GM06990 (cell line): ENCODE results near the gene LRR1.
"Not testable (repeated sequence)": the region's sequence is repeated elsewhere in the genome, so short reads cannot be mapped to it uniquely, and the experiment has no call there.

Source experiments
- DNase-seq: peaks from one replicate; pipeline ENCODE4 v3.0.0-alpha.2; 2011; ENCODE audit not compliant: insufficient read length; ENCODE audit errors: extremely low read depth
- H3K27me3 ChIP-seq: replicated peaks from 2 replicates; pipeline ENCODE4 v1.6.0; 2011; ENCODE audit warnings: low read length; ENCODE audit not compliant: control insufficient read depth, insufficient read depth
- H3K36me3 ChIP-seq: 2 replicates; pipeline ENCODE4 v1.5.1; 2011; ENCODE audit warnings: low read length; ENCODE audit not compliant: control insufficient read depth, insufficient read depth
- H3K4me3 ChIP-seq: replicated peaks from 2 replicates; pipeline ENCODE4 v1.5.1; 2011; ENCODE audit warnings: low read depth, mild to moderate bottlenecking, control low read depth, low read length
- CTCF ChIP-seq: IDR thresholded peaks from 2 replicates; pipeline ENCODE4 v1.5.1; 2011; ENCODE audit warnings: low read length, control low read depth, mild to moderate bottlenecking, inconsistent platforms; ENCODE audit not compliant: insufficient read depth, poor library complexity, severe bottlenecking

The LRR1 gene

GRCh38 chr14:49612671-49613070, 13.9 kb downstream of the LRR1 start:
- TF ChIP-seq CTCF = no peak

GRCh38 chr14:49614196-49614595, 15.5 kb downstream of the LRR1 start:
- Histone ChIP-seq H3K36me3 (peaks cover 3% of the 10 kb centered on the region), H3K4me3 (no peak overlapping the region), H3K27me3 (no peaks in the 10 kb centered on the region)
- no peak for DNase-seq
- no peak for TF ChIP-seq CTCF

More at GRCh38 chr14:49612671-49613070, 13.9 kb downstream of the LRR1 start:
- no peak for DNase-seq
- Histone ChIP-seq H3K27me3 (no peaks in the 10 kb centered on the region), H3K4me3 (no peak overlapping the region), H3K36me3 (peaks cover 3% of the 10 kb centered on the region)

GRCh38 chr14:49615776-49616175, 17.0 kb downstream of the LRR1 start:
- H3K4me3 ChIP-seq = no peak overlapping the region
- no peaks in the 10 kb centered on the region for H3K27me3 ChIP-seq
- TF ChIP-seq CTCF = no peak
- no peak for DNase-seq
- H3K36me3 ChIP-seq = peaks cover 3% of the 10 kb centered on the region

- Histone ChIP-seq H3K27me3 (no peaks in the 10 kb centered on the region), H3K4me3 (no peak overlapping the region), H3K36me3 (peaks cover 3% of the 10 kb centered on the region)
- DNase-seq = no peak
- no peak for TF ChIP-seq CTCF
Observed at GRCh38 chr14:49617852-49618519, 19.2 kb downstream of the LRR1 start.

- peak overlapping the region; percentile 95 for H3K4me3 ChIP-seq
- H3K27me3 ChIP-seq, H3K36me3 ChIP-seq, DNase-seq: not testable (repeated sequence)
Observed at GRCh38 chr14:49619273-49619672, 20.5 kb downstream of the LRR1 start.

- DNase-seq = no peak
- Histone ChIP-seq H3K27me3 (no peaks in the 10 kb centered on the region), H3K36me3 (peaks cover 3% of the 10 kb centered on the region), H3K4me3 (peak overlapping the region; percentile 95)
- no peak for TF ChIP-seq CTCF
Observed at GRCh38 chr14:49619730-49620129, 21.0 kb downstream of the LRR1 start.
